OCI-LY1 (cell line): ENCODE measurements around the gene TANC1.

Source experiments
- H2AFZ ChIP-seq: fragments of 200-600 bp; sonication (generic), shearing (Covaris generic); 2 replicates; pipeline ENCODE4 v1.6.0; 2014; ENCODE audit warnings: antibody characterized with exemption, mild to moderate bottlenecking, low read length
- H3F3A ChIP-seq: fragments of 200-600 bp; sonication (generic), shearing (Covaris generic); 2 replicates; pipeline ENCODE4 v1.6.0; 2014; ENCODE audit warnings: mild to moderate bottlenecking, antibody characterized with exemption, low read length, moderate library complexity; ENCODE audit not compliant: insufficient read depth
- H3K27ac ChIP-seq: fragments of 200-600 bp; sonication (generic); 2 replicates; pipeline ENCODE4 v1.5.1; 2014; ENCODE audit warnings: low read length, mixed run types, mild to moderate bottlenecking, low read depth; ENCODE audit not compliant: poor library complexity, severe bottlenecking
- H3K27me3 ChIP-seq: fragments of 200-600 bp; sonication (generic); 2 replicates; pipeline ENCODE4 v1.6.0; 2014; ENCODE audit warnings: antibody characterized with exemption, mild to moderate bottlenecking, low read length, moderate library complexity; ENCODE audit not compliant: insufficient read depth
- H3K36me3 ChIP-seq: fragments of 200-600 bp; sonication (generic); 2 replicates; pipeline ENCODE4 v1.6.1; 2014; ENCODE audit warnings: mild to moderate bottlenecking, antibody characterized with exemption, low read length, moderate library complexity, mixed read lengths; ENCODE audit not compliant: insufficient read depth
- H3K4me1 ChIP-seq: fragments of 200-600 bp; sonication (generic); 2 replicates; pipeline ENCODE4 v1.5.1; 2014; ENCODE audit warnings: mild to moderate bottlenecking, low read length, moderate library complexity; ENCODE audit not compliant: insufficient read depth, severe bottlenecking
- H3K4me2 ChIP-seq: fragments of 200-600 bp; sonication (generic), shearing (Covaris generic); 2 replicates; pipeline ENCODE4 v1.6.1; 2014; ENCODE audit warnings: low read length
- H3K4me3 ChIP-seq: fragments of 200-600 bp; sonication (generic); 2 replicates; pipeline ENCODE4 v1.5.1; 2014; ENCODE audit warnings: low read length, low read depth, mild to moderate bottlenecking, mixed read lengths; ENCODE audit not compliant: poor library complexity, severe bottlenecking
- H3K79me2 ChIP-seq: fragments of 200-600 bp; shearing (Covaris generic); 2 replicates; pipeline ENCODE4 v1.6.1; 2016; ENCODE audit warnings: mixed run types, low read length, mixed read lengths; ENCODE audit not compliant: insufficient read depth
- H3K9ac ChIP-seq: fragments of 200-600 bp; sonication (generic), shearing (Covaris generic); 2 replicates; pipeline ENCODE4 v1.6.1; 2014; ENCODE audit warnings: mild to moderate bottlenecking, low read length, mixed read lengths
- H3K9me2 ChIP-seq: fragments of 200-600 bp; sonication (generic), shearing (Covaris generic); 2 replicates; pipeline ENCODE4 v1.6.1; 2014; ENCODE audit warnings: low read depth, mild to moderate bottlenecking, low read length, mixed read lengths
- H3K9me3 ChIP-seq: fragments of 200-600 bp; shearing (Covaris generic); 2 replicates; pipeline ENCODE4 v1.6.1; 2014; ENCODE audit warnings: low read length, mixed read lengths
- H4K20me1 ChIP-seq: fragments of 200-600 bp; sonication (generic), shearing (Covaris generic); 2 replicates; pipeline ENCODE4 v1.6.0; 2016; ENCODE audit warnings: mild to moderate bottlenecking, low read length; ENCODE audit not compliant: insufficient read depth
- EZH2 ChIP-seq: fragments of 200-600 bp; sonication (generic), shearing (Covaris generic); IDR thresholded peaks from 2 replicates; pipeline ENCODE4 v1.8.0; 2017; ENCODE audit warnings: borderline replicate concordance, mixed run types, mild to moderate bottlenecking, antibody characterized with exemption, low read length, moderate library complexity, mixed read lengths
- TF ChIP-seq, protein P1 (sequence below): fragments of 200-600 bp; sonication (generic), shearing (Covaris generic); IDR thresholded peaks from 2 replicates; pipeline ENCODE4 v1.5.1; 2017; ENCODE audit warnings: mild to moderate bottlenecking, antibody characterized with exemption, low read length, moderate library complexity, mixed read lengths

The TANC1 gene

DNA sequence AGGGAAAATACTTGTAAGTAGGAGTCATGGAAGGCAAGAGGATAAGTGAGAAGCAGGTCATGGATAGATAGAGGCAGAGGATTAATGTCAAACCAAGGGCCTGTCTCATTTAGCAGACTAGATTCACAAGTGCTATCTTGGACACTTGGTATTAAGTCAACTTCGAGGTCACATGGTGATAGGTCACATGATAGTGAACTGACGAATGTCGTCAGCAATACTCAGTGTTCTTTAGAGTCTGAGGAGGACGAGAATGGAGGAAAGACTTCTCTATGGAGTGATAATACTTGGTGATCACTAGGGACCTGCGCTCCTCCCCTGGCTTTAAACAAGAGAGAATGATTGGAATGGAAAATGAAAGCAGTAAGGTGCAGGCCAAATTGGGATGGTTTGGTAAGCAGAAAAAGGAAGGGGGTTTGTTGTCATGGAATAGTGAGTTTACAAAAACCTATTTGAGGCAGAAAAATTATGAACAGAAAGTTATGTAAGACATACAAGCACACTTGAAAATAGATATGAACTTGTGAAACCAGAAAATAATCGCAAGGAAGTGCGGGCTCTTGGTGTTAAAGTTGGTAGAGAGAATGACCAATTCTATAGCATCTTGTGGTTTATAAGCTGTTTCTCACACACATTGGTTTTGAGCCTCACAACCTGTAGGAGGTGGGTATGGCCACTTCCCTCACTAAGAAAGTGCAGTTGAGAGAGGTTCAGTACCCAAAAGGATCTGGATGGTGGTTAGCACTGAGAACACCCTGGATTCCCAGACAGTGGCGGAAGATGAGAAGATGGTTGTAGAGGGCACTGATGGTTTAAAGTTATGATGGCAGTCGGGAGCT lies 176.6 kb downstream of the TANC1 start:
- Histone ChIP-seq H2AFZ (no peak overlapping the region), H4K20me1 (no peaks in the 10 kb centered on the region), H3K4me2 (no peak overlapping the region), H3K9me3 (no peaks in the 10 kb centered on the region), H3K27ac (no peak overlapping the region), H3F3A (no peaks in the 10 kb centered on the region), H3K4me1 (no peaks in the 10 kb centered on the region), H3K79me2 (no peaks in the 10 kb centered on the region), H3K36me3 (no peaks in the 10 kb centered on the region), H3K27me3 (no peaks in the 10 kb centered on the region; the same call in 1 of the 2 replicates), H3K4me3 (no peak overlapping the region), H3K9ac (no peak overlapping the region), H3K9me2 (no peaks in the 10 kb centered on the region)
- no peak for TF ChIP-seq EZH2
- TF ChIP-seq, protein P1, sequence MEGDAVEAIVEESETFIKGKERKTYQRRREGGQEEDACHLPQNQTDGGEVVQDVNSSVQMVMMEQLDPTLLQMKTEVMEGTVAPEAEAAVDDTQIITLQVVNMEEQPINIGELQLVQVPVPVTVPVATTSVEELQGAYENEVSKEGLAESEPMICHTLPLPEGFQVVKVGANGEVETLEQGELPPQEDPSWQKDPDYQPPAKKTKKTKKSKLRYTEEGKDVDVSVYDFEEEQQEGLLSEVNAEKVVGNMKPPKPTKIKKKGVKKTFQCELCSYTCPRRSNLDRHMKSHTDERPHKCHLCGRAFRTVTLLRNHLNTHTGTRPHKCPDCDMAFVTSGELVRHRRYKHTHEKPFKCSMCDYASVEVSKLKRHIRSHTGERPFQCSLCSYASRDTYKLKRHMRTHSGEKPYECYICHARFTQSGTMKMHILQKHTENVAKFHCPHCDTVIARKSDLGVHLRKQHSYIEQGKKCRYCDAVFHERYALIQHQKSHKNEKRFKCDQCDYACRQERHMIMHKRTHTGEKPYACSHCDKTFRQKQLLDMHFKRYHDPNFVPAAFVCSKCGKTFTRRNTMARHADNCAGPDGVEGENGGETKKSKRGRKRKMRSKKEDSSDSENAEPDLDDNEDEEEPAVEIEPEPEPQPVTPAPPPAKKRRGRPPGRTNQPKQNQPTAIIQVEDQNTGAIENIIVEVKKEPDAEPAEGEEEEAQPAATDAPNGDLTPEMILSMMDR, result no peak

DNA sequence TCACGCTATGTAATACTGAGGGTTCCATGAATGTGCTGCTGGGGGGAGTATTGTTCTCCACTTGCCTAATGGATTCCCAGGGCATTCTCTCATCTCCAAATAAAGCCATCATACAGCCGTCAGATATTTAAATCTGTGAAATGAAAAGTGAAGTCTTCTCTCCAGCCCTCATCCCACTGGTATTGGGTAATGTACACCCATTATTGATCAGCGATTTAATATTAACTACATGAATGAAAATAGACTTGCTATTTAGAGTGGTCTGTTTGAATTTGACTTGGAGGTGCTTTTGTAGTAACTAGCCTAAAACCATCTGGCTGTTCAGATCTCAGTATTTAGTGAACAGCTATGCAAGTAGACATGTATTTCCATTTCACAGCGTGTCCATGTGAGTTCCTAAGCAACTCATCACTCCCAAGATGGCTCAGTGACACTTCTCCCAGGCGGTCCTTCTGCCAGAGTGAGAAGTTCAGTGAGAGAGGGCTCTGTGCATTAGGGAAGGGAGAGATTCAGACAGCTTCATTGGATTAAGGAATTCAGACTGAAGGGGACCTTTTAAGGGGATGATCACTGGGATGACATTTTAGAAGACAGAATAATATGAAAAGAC lies 177.4 kb downstream of the TANC1 start:
- TF ChIP-seq EZH2, result no peak
- TF ChIP-seq, protein P1, result no peak
- H3K4me3 ChIP-seq, result no peak overlapping the region
- no peaks in the 10 kb centered on the region for H3K9me3 ChIP-seq
- no peaks in the 10 kb centered on the region for H3K36me3 ChIP-seq
- H3F3A ChIP-seq, result no peaks in the 10 kb centered on the region
- no peaks in the 10 kb centered on the region for H3K79me2 ChIP-seq
- H3K27me3 ChIP-seq, result no peaks in the 10 kb centered on the region; the same call in 1 of the 2 replicates
- no peaks in the 10 kb centered on the region for H4K20me1 ChIP-seq
- H3K27ac ChIP-seq, result no peak overlapping the region
- no peak overlapping the region for H3K4me2 ChIP-seq
- no peaks in the 10 kb centered on the region for H3K9me2 ChIP-seq
- no peak overlapping the region for H2AFZ ChIP-seq
- no peak overlapping the region for H3K9ac ChIP-seq
- no peaks in the 10 kb centered on the region for H3K4me1 ChIP-seq

DNA sequence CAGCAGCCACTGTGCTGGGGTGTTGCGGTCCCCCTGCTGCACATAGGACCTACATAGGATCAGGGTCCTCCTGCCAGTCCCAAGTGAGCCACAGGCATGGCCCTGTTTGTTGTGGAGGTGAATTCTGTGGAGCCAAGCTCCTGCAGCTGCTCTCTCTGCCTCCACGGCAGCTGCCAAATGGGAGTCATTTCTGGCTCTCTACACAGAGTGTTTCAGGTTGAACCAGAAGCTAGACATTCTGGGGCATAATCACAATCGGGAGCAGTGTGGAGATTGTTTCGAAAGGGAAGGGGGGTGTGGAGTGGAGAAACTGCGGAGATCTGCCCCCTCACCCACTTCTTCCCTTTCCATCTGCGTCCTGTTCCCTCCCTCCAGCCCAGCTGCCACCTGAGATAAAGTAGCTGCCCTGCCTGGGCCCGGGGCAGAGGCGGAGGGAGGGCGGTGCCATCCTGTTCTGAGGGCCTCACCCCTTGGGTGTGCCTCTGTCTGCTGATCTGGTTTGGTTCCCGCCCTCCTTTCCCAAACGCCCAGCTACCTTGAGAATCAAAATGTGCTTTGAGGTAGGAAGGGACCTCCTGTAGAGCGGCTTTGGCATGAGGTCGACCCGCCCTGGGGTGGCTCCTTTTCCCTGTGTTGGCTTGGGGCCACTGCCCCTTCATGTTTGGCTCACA lies 178.7 kb downstream of the TANC1 start:
- no peak overlapping the region for H2AFZ ChIP-seq
- H3K9me3 ChIP-seq, result no peaks in the 10 kb centered on the region
- no peaks in the 10 kb centered on the region; the same call in 1 of the 2 replicates for H3K27me3 ChIP-seq
- H3K4me3 ChIP-seq, result no peak overlapping the region
- no peaks in the 10 kb centered on the region for H3K79me2 ChIP-seq
- H4K20me1 ChIP-seq, result no peaks in the 10 kb centered on the region
- TF ChIP-seq, protein P1, result no peak
- no peak overlapping the region for H3K27ac ChIP-seq
- no peaks in the 10 kb centered on the region for H3K4me1 ChIP-seq
- no peak overlapping the region for H3K9ac ChIP-seq
- H3K4me2 ChIP-seq, result no peak overlapping the region
- H3K36me3 ChIP-seq, result no peaks in the 10 kb centered on the region
- H3K9me2 ChIP-seq, result no peaks in the 10 kb centered on the region
- no peaks in the 10 kb centered on the region for H3F3A ChIP-seq
